H1 (cell line): ENCODE results near the gene PDE4B. TPM values are rescaled to one million over a fixed set of nuclear protein-coding genes. Genes with fewer than 3 reads are reported as not detected.

Experiments used
- HDAC2 ChIP-seq, 2 experiments: fragments of 300-600 bp in 1 of 2; sonication (generic) in 1 of 2; IDR thresholded peaks; 2 replicates each; pipeline ENCODE4 v1.6.1; 2011 to 2012; ENCODE audit warnings: low read depth in 2 of 2, low read length in 2 of 2, mild to moderate bottlenecking in 2 of 2, moderate library complexity in 2 of 2, borderline replicate concordance in 1 of 2, inconsistent platforms in 1 of 2
- YY1 ChIP-seq: IDR thresholded peaks from 2 replicates; pipeline ENCODE4 v1.6.1; 2011; ENCODE audit warnings: low read depth, mild to moderate bottlenecking, low read length
- polyA plus RNA-seq, 7 experiments: library from polyadenylated mRNA; depleted of rRNA in 3 of 7; stranded (reverse) in 5 of 7; unstranded in 2 of 7; fragments of >200 nt in 5 of 7; fragments of 200-250 nt in 2 of 7; gene quantifications; 1 replicate in 5 of 7; 2 replicates in 1 of 7; 4 replicates in 1 of 7; pipeline versions ENCODE4 v1.2.1 to v1.2.3, GENCODE V29; 2011 to 2013; ENCODE audit warnings: missing spikeins in 2 of 7, mixed read lengths in 2 of 7
- total RNA-seq: library from RNA; stranded (reverse); fragmentation: NEBNext Ultra II Directional; extraction: Animal tissue kit (Norgen Biotek cat#: 25700); gene quantifications from 2 replicates; pipeline ENCODE4 v1.2.1, GENCODE V29; 2021

The PDE4B gene
- total and polyA plus RNA-seq, 2 of the 8 experiments (the other 6 are each of a cell fraction or from before 2014, with no cell fraction given) = 5.0 to 15.1 TPM

GRCh38 chr1:66311092-66311491, 518.4 kb downstream of the PDE4B start (continued):
- TF ChIP-seq HDAC2 (IDR thresholded peaks at IDR 0.05; ENCODE audit: borderline replicate concordance in 1 of 2, low read depth in 2 of 2, low read length in 2 of 2) (no peak), YY1 (no peak)
